ENCODE results near the gene LGALS7B. TPM values are rescaled to one million over a fixed set of nuclear protein-coding genes. Genes with fewer than 3 reads are reported as not detected.

Gene LGALS7B
- not detected for total RNA-seq

GRCh38 chr19:38788478-38789243 is at the start of gene LGALS7B:
TSS of gene LGALS7B (plus strand) at chr19:38789200. CDS start at chr19:38789227, 27 bp downstream.

GRCh38 chr19:38744298-38744681 is 44.7 kb upstream of the LGALS7B start, which contains the start of gene CAPN12:
TSS of gene CAPN12 (minus strand) at chr19:38744474. CDS start at chr19:38744165, 309 bp downstream.

GRCh38 chr19:38773469-38774177 is 15.4 kb upstream of the LGALS7B start, which contains the start of gene LGALS7:
TSS of gene LGALS7 (minus strand) at chr19:38773517. CDS start at chr19:38773492, 25 bp downstream.

DNA sequence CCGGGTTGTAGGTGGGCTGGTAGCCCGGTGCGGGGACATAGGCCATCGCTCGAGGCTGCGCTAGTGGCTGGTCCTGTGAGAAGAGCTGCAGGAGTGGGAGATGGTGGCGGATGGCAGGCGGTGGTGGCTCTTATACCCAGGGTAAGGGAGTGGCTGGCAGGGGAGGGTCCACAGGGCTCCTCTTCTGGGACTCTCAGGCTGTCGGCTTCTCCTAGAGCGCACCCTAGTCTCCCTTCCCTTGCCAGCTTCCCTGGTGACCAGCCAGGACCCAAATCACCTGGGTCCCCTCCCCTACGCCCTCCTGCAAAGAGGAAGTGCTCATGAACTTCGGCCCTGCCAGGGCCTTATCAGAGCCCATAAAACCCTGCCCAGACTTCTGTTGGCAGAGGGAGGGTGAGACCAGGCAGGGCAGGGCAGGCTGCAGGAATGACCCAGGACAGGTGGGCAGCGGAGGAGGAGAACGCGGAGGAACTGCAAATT is 23.9 kb downstream of the LGALS7B start, which contains the start of gene LGALS4:
Gene LGALS4 (minus strand): TSS at position 105 of the 480 bp plus-strand sequence. CDS start 59 bp downstream, at position 46.

Small RNAs within 50 kb of the gene (small RNA-seq; reads per million reads assigned to genes)
- not detected for gene RNU6-140P (ENCODE audit: low replicate concordance)

Other genes with a start within 250 kb of the LGALS7B start
- 0.31 TPM for gene MAP4K1, start 171.2 kb upstream of the LGALS7B start, total RNA-seq
- 152 TPM for gene EIF3K, start 170.0 kb upstream of the LGALS7B start, total RNA-seq
- 84.8 TPM for gene ACTN4, start 141.6 kb upstream of the LGALS7B start, total RNA-seq
- not detected for gene CAPN12, start 44.7 kb upstream of the LGALS7B start, total RNA-seq
- gene LGALS7, start 15.7 kb upstream of the LGALS7B start, total RNA-seq = not detected
- not detected for gene LGALS4, start 23.7 kb downstream of the LGALS7B start, total RNA-seq
- 17.5 TPM for gene ECH1, start 42.6 kb downstream of the LGALS7B start, total RNA-seq
- gene HNRNPL, start 60.8 kb downstream of the LGALS7B start, total RNA-seq = 245 TPM
- 2.2 TPM for gene RINL, start 89.1 kb downstream of the LGALS7B start, total RNA-seq
- 86.1 TPM for gene SIRT2, start 110.4 kb downstream of the LGALS7B start, total RNA-seq
- 3.8 TPM for gene NFKBIB, start 110.8 kb downstream of the LGALS7B start, total RNA-seq
- gene CCER2, start 123.0 kb downstream of the LGALS7B start, total RNA-seq = 2.5 TPM
- 15.3 TPM for gene SARS2, start 141.6 kb downstream of the LGALS7B start, total RNA-seq
- gene MRPS12, start 141.7 kb downstream of the LGALS7B start, total RNA-seq = 13.1 TPM
- gene FBXO17, start 186.5 kb downstream of the LGALS7B start, total RNA-seq = 9.1 TPM
- gene FBXO27, start 243.3 kb downstream of the LGALS7B start, total RNA-seq = 5.9 TPM

All from parietal lobe (tissue), 2 donors.